K562 (cell line): Measurements from ENCODE around the gene PDE4D. TPM values are rescaled to one million over a fixed set of nuclear protein-coding genes. Genes with fewer than 3 reads are reported as not detected.

Experiments used
- CCAR2 ChIP-seq: fragments of 200-400 bp; formaldehyde crosslinking; IDR thresholded peaks from 2 replicates; pipeline ENCODE4 v1.6.1; 2017; ENCODE audit warnings: mild to moderate bottlenecking, low read depth, low read length
- FOXA1 ChIP-seq: fragments of 450-650 bp; IDR thresholded peaks from 2 replicates; pipeline ENCODE4 v1.6.1; 2016; ENCODE audit warnings: mild to moderate bottlenecking, borderline replicate concordance
- HNRNPUL1 ChIP-seq: fragments of 200-400 bp; formaldehyde crosslinking; IDR thresholded peaks from 2 replicates; pipeline ENCODE4 v1.6.1; 2017; ENCODE audit warnings: low read length
- L3MBTL2 ChIP-seq: fragments of 450-650 bp; IDR thresholded peaks from 2 replicates; pipeline ENCODE4 v1.6.1; 2016; ENCODE audit warnings: mild to moderate bottlenecking, moderate library complexity
- RFX1 ChIP-seq: fragments of 450-650 bp; IDR thresholded peaks from 2 replicates; pipeline ENCODE4 v1.6.1; 2016; ENCODE audit warnings: mild to moderate bottlenecking, moderate library complexity
- SIN3B ChIP-seq: fragments of 450-650 bp; IDR thresholded peaks from 2 replicates; pipeline ENCODE4 v1.6.1; 2017; ENCODE audit warnings: low read depth, mild to moderate bottlenecking, moderate library complexity
- SNIP1 ChIP-seq: fragments of 450-650 bp; IDR thresholded peaks from 2 replicates; pipeline ENCODE4 v1.7.1; 2017; ENCODE audit warnings: low read depth, mild to moderate bottlenecking
- SRSF9 ChIP-seq: fragments of 200-400 bp; formaldehyde crosslinking; IDR thresholded peaks from 2 replicates; pipeline ENCODE4 v1.6.1; 2017; ENCODE audit warnings: low read depth, low read length, borderline replicate concordance
- ZC3H8 ChIP-seq: fragments of 450-650 bp; IDR thresholded peaks from 2 replicates; pipeline ENCODE4 v1.6.1; 2017
- ZNF830 ChIP-seq: fragments of 250-450 bp; sonication (Bioruptor Pico); IDR thresholded peaks from 2 replicates; pipeline ENCODE4 v1.5.0; 2021; ENCODE audit warnings: mild to moderate bottlenecking
- polyA plus RNA-seq, 8 experiments: library from polyadenylated mRNA; depleted of rRNA in 4 of 8; stranded (reverse) in 5 of 8; unstranded in 3 of 8; fragments of >200 nt; fragmentation: Nextera tagmentation in 2 of 8; fragmentation: Illumina TruSeq in 1 of 8; extraction: Ambion mirVana in 2 of 8; extraction: Trizol in 1 of 8; gene quantifications; 2 replicates each; pipeline versions ENCODE4 v1.2.1 to v1.2.3, GENCODE V29; 2011 to 2014; ENCODE audit warnings: inconsistent platforms in 1 of 8, missing spikeins in 1 of 8
- total RNA-seq, 7 experiments: library from RNA; depleted of rRNA in 6 of 7; stranded (reverse); fragments of >200 nt in 6 of 7; fragmentation: Illumina TruSeq in 2 of 7; extraction: Trizol in 2 of 7; gene quantifications; 2 replicates each; pipeline versions ENCODE4 v1.2.1 to v1.2.3, GENCODE V29; 2011 to 2021; ENCODE audit warnings: low replicate concordance in 1 of 7
- TF ChIP-seq, protein P1 (sequence below), 2 experiments: fragments of 150-350 bp in 1 of 2; IDR thresholded peaks; 2 replicates each; pipeline ENCODE4 v1.6.1; 2012 to 2016; ENCODE audit warnings: low read depth in 2 of 2, low read length in 2 of 2, mild to moderate bottlenecking in 1 of 2, moderate library complexity in 1 of 2
- TF ChIP-seq, protein P2 (sequence below): fragments of 250-450 bp; sonication (Bioruptor Pico); IDR thresholded peaks from 2 replicates; pipeline ENCODE4 v1.4.0; 2020; ENCODE audit warnings: mild to moderate bottlenecking, moderate library complexity
- TF ChIP-seq, protein P3 (sequence below): fragments of 450-650 bp; formaldehyde crosslinking; conservative IDR thresholded peaks from 2 replicates; pipeline ENCODE4 v1.4.0; 2022; ENCODE audit warnings: mild to moderate bottlenecking, missing genetic modification characterization
- TF ChIP-seq, protein P4 (sequence below): fragments of 450-650 bp; IDR thresholded peaks from 2 replicates; pipeline ENCODE4 v1.6.1; 2016; ENCODE audit warnings: antibody characterized with exemption
- TF ChIP-seq, protein P5 (sequence below): sonication (generic); formaldehyde crosslinking; IDR thresholded peaks from 2 replicates; pipeline ENCODE4 v1.8.0; 2022; ENCODE audit warnings: missing genetic modification reagents, mild to moderate bottlenecking, borderline replicate concordance
- TF ChIP-seq, protein P6 (sequence below): sonication (generic); formaldehyde crosslinking; IDR thresholded peaks from 2 replicates; pipeline ENCODE4 v1.8.0; 2022; ENCODE audit warnings: mild to moderate bottlenecking, missing genetic modification reagents

Gene PDE4D
- total and polyA plus RNA-seq, 9 of the 15 experiments (the other 6 are each of a cell fraction or from before 2014, with no cell fraction given), result 0.04 to 0.46 (median 0.13) TPM

DNA sequence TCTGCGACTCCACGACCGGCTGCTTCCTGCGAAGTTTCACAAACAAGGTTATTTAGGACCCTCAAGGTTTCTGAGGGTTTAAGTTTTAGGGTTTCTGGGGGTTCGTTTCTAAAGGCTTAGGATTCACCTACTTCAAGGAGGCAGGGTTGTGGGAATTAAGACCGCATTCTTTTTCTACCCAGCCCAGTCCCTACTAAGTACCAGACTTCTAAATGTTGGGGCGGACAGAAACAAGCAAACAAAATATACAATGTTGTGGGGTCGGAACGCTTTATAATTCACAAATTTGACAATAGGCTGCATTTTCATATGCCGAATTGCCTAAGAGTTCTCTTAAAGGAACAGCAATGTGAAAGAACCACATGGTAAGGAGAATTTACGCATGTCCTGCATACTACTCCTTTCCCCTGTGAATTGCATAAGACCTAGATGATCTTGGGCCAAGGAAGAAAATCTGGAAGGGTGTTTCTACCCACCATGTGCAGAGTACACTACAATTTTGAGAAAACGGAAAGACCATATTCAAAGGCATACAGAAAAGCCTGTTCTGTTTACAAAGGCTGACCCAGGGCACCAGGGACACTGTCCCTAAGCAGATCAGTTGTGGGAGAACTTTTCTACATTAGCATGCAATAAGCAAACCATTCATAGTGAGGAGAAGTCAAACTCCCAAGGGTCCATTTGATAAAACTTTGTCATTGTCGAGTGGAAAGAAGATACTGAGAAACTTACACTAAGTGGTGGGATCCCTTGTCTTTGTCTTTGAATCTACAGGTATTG is 853.3 kb downstream of the PDE4D start (continued):
- TF ChIP-seq, protein P1, sequence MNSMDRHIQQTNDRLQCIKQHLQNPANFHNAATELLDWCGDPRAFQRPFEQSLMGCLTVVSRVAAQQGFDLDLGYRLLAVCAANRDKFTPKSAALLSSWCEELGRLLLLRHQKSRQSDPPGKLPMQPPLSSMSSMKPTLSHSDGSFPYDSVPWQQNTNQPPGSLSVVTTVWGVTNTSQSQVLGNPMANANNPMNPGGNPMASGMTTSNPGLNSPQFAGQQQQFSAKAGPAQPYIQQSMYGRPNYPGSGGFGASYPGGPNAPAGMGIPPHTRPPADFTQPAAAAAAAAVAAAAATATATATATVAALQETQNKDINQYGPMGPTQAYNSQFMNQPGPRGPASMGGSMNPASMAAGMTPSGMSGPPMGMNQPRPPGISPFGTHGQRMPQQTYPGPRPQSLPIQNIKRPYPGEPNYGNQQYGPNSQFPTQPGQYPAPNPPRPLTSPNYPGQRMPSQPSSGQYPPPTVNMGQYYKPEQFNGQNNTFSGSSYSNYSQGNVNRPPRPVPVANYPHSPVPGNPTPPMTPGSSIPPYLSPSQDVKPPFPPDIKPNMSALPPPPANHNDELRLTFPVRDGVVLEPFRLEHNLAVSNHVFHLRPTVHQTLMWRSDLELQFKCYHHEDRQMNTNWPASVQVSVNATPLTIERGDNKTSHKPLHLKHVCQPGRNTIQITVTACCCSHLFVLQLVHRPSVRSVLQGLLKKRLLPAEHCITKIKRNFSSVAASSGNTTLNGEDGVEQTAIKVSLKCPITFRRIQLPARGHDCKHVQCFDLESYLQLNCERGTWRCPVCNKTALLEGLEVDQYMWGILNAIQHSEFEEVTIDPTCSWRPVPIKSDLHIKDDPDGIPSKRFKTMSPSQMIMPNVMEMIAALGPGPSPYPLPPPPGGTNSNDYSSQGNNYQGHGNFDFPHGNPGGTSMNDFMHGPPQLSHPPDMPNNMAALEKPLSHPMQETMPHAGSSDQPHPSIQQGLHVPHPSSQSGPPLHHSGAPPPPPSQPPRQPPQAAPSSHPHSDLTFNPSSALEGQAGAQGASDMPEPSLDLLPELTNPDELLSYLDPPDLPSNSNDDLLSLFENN (IDR thresholded peaks at IDR 0.05; ENCODE audit: low read depth in 2 of 2, low read length in 2 of 2), result no peak
- no peak for TF ChIP-seq FOXA1
- TF ChIP-seq, protein P2, sequence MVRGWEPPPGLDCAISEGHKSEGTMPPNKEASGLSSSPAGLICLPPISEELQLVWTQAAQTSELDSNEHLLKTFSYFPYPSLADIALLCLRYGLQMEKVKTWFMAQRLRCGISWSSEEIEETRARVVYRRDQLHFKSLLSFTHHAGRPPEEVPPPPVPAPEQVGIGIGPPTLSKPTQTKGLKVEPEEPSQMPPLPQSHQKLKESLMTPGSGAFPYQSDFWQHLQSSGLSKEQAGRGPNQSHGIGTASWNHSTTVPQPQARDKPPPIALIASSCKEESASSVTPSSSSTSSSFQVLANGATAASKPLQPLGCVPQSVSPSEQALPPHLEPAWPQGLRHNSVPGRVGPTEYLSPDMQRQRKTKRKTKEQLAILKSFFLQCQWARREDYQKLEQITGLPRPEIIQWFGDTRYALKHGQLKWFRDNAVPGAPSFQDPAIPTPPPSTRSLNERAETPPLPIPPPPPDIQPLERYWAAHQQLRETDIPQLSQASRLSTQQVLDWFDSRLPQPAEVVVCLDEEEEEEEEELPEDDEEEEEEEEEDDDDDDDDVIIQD (CRISPR knock-in tag), result no peak
- no peak for TF ChIP-seq SIN3B
- TF ChIP-seq, protein P3, sequence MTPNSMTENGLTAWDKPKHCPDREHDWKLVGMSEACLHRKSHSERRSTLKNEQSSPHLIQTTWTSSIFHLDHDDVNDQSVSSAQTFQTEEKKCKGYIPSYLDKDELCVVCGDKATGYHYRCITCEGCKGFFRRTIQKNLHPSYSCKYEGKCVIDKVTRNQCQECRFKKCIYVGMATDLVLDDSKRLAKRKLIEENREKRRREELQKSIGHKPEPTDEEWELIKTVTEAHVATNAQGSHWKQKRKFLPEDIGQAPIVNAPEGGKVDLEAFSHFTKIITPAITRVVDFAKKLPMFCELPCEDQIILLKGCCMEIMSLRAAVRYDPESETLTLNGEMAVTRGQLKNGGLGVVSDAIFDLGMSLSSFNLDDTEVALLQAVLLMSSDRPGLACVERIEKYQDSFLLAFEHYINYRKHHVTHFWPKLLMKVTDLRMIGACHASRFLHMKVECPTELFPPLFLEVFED (CRISPR knock-in tag), result no peak
- TF ChIP-seq CCAR2, result no peak
- TF ChIP-seq, protein P4, sequence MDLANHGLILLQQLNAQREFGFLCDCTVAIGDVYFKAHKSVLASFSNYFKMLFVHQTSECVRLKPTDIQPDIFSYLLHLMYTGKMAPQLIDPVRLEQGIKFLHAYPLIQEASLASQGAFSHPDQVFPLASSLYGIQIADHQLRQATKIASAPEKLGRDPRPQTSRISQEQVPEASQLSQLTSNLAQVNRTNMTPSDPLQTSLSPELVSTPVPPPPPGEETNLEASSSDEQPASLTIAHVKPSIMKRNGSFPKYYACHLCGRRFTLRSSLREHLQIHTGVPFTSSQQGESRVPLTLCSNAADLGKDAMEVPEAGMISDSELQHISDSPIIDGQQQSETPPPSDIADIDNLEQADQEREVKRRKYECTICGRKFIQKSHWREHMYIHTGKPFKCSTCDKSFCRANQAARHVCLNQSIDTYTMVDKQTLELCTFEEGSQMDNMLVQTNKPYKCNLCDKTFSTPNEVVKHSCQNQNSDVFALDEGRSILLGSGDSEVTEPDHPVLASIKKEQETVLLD, result no peak
- TF ChIP-seq L3MBTL2, result no peak
- TF ChIP-seq RFX1, result no peak
- TF ChIP-seq, protein P5, sequence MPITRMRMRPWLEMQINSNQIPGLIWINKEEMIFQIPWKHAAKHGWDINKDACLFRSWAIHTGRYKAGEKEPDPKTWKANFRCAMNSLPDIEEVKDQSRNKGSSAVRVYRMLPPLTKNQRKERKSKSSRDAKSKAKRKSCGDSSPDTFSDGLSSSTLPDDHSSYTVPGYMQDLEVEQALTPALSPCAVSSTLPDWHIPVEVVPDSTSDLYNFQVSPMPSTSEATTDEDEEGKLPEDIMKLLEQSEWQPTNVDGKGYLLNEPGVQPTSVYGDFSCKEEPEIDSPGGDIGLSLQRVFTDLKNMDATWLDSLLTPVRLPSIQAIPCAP (CRISPR knock-in tag), result no peak
- TF ChIP-seq HNRNPUL1, result no peak
- no peak for TF ChIP-seq SNIP1
- no peak for TF ChIP-seq ZC3H8
- no peak for TF ChIP-seq SRSF9
- no peak for TF ChIP-seq ZNF830 (CRISPR knock-in tag)
- TF ChIP-seq, protein P6, sequence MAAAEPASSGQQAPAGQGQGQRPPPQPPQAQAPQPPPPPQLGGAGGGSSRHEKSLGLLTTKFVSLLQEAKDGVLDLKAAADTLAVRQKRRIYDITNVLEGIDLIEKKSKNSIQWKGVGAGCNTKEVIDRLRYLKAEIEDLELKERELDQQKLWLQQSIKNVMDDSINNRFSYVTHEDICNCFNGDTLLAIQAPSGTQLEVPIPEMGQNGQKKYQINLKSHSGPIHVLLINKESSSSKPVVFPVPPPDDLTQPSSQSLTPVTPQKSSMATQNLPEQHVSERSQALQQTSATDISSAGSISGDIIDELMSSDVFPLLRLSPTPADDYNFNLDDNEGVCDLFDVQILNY (CRISPR knock-in tag), result no peak
